Ishikawa (cell line): ENCODE measurements around the gene PKP1.

Experiments used
- CEBPB ChIP-seq: IDR thresholded peaks from 2 replicates; pipeline ENCODE4 v1.6.1; 2012
- CREB1 ChIP-seq: IDR thresholded peaks from 2 replicates; pipeline ENCODE4 v1.6.1; 2012; ENCODE audit warnings: low read depth
- EGR1 ChIP-seq: IDR thresholded peaks from 2 replicates; pipeline ENCODE4 v1.6.1; 2012
- EP300 ChIP-seq: IDR thresholded peaks from 2 replicates; pipeline ENCODE4 v1.6.1; 2012; ENCODE audit warnings: borderline replicate concordance
- FOXM1 ChIP-seq: IDR thresholded peaks from 2 replicates; pipeline ENCODE4 v1.6.1; 2012; ENCODE audit warnings: low read depth, borderline replicate concordance
- NFIC ChIP-seq: IDR thresholded peaks from 2 replicates; pipeline ENCODE4 v1.6.1; 2012
- RAD21 ChIP-seq: IDR thresholded peaks from 2 replicates; pipeline ENCODE4 v1.6.1; 2012; ENCODE audit warnings: low read depth
- TAF1 ChIP-seq: IDR thresholded peaks from 2 replicates; pipeline ENCODE4 v1.6.1; 2012; ENCODE audit warnings: low read depth, mild to moderate bottlenecking
- TCF12 ChIP-seq: IDR thresholded peaks from 2 replicates; pipeline ENCODE4 v1.6.1; 2012; ENCODE audit warnings: low read depth
- TEAD4 ChIP-seq: IDR thresholded peaks from 2 replicates; pipeline ENCODE4 v1.6.1; 2012
- YY1 ChIP-seq: IDR thresholded peaks from 2 replicates; pipeline ENCODE4 v1.6.1; 2012; ENCODE audit warnings: low read depth
- ZBTB7A ChIP-seq: IDR thresholded peaks from 2 replicates; pipeline ENCODE4 v1.6.1; 2012; ENCODE audit warnings: low read depth
- TF ChIP-seq, protein P1 (sequence below): IDR thresholded peaks from 2 replicates; pipeline ENCODE4 v1.6.1; 2012
- TF ChIP-seq, protein P2 (sequence below): IDR thresholded peaks from 2 replicates; pipeline ENCODE4 v1.6.1; 2012
- TF ChIP-seq, protein P3 (sequence below): IDR thresholded peaks from 2 replicates; pipeline ENCODE4 v1.6.1; 2012; ENCODE audit warnings: low read depth, mild to moderate bottlenecking

PKP1 gene

DNA sequence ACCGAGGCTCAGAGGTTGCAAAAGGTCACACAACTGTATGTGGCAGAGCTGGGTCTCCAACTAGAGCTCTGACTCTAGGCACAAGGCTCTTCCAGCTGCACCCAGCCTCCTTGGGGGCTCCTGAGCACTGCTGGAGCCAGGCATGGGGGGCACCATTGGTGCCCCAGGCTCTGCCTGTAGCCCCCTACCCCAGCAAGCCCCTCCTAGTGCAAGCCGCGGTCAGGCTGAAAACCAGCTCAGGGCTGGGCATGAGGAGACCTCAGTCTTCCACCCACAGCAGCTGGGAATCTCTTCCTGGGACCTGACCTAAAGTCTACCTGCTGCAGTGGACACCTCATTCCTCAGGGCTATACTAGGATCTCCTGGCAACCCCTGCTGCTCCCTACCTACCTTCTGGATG is 79.6 kb downstream of the PKP1 start:
- TF ChIP-seq CEBPB, result no peak
- TF ChIP-seq FOXM1, result no peak
- TF ChIP-seq, protein P1, sequence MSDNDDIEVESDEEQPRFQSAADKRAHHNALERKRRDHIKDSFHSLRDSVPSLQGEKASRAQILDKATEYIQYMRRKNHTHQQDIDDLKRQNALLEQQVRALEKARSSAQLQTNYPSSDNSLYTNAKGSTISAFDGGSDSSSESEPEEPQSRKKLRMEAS, result no peak
- no peak for TF ChIP-seq EP300
- TF ChIP-seq, protein P2, sequence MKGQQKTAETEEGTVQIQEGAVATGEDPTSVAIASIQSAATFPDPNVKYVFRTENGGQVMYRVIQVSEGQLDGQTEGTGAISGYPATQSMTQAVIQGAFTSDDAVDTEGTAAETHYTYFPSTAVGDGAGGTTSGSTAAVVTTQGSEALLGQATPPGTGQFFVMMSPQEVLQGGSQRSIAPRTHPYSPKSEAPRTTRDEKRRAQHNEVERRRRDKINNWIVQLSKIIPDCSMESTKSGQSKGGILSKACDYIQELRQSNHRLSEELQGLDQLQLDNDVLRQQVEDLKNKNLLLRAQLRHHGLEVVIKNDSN, result no peak
- no peak for TF ChIP-seq EGR1
- TF ChIP-seq TCF12, result no peak
- no peak for TF ChIP-seq RAD21
- no peak for TF ChIP-seq ZBTB7A

DNA sequence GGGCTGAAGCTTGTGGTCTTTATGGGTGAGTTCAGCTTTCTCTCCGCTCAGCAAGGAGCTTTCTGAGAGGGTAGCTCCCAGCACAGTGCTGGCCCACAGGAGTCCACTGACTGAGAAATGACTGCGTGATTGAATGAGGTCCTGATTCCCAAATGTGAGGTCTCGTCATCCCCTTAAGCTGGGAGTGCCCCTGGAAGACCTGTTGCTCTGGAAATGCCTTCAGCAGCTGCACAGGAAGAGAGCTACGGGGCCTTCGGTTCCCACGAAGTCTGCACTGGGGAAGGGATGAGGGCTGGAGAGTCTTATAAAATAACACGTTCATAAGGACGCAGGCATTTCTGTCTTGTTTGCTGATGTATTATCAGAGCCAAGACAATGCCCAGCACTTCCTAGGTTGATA is 80.2 kb downstream of the PKP1 start:
- TF ChIP-seq TAF1 (no peak), TCF12 (no peak), TEAD4 (no peak), NFIC (no peak), CEBPB (no peak), RAD21 (no peak), EP300 (no peak), YY1 (no peak), ZBTB7A (no peak), EGR1 (no peak), FOXM1 (no peak), CREB1 (no peak)
- TF ChIP-seq, protein P3, sequence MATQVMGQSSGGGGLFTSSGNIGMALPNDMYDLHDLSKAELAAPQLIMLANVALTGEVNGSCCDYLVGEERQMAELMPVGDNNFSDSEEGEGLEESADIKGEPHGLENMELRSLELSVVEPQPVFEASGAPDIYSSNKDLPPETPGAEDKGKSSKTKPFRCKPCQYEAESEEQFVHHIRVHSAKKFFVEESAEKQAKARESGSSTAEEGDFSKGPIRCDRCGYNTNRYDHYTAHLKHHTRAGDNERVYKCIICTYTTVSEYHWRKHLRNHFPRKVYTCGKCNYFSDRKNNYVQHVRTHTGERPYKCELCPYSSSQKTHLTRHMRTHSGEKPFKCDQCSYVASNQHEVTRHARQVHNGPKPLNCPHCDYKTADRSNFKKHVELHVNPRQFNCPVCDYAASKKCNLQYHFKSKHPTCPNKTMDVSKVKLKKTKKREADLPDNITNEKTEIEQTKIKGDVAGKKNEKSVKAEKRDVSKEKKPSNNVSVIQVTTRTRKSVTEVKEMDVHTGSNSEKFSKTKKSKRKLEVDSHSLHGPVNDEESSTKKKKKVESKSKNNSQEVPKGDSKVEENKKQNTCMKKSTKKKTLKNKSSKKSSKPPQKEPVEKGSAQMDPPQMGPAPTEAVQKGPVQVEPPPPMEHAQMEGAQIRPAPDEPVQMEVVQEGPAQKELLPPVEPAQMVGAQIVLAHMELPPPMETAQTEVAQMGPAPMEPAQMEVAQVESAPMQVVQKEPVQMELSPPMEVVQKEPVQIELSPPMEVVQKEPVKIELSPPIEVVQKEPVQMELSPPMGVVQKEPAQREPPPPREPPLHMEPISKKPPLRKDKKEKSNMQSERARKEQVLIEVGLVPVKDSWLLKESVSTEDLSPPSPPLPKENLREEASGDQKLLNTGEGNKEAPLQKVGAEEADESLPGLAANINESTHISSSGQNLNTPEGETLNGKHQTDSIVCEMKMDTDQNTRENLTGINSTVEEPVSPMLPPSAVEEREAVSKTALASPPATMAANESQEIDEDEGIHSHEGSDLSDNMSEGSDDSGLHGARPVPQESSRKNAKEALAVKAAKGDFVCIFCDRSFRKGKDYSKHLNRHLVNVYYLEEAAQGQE, result no peak
- TF ChIP-seq, protein P2, result no peak
- TF ChIP-seq, protein P1, result no peak

DNA sequence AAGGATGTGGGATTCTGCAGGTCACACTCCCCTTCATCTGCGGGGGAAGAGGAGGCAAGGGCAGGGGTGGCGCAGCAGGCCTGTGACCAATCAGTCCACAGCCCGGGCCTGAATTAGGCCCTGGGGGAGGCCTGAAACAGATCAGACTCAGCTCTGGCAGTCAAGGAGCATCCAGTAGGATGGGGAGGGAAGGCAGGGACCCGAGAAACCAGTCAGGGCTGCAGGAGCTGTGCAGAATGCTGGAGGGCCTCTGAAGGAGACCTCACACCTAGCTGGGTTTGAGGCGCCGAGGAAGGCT is 81.5 kb downstream of the PKP1 start:
- TF ChIP-seq ZBTB7A, result no peak
- TF ChIP-seq, protein P1, result no peak
- TF ChIP-seq CEBPB, result no peak
- TF ChIP-seq YY1, result no peak
- no peak for TF ChIP-seq TEAD4
- TF ChIP-seq, protein P2, result no peak
- TF ChIP-seq TAF1, result no peak
- TF ChIP-seq TCF12, result no peak
- no peak for TF ChIP-seq RAD21
- TF ChIP-seq EGR1, result no peak
- no peak for TF ChIP-seq FOXM1
- TF ChIP-seq, protein P3, result no peak

DNA sequence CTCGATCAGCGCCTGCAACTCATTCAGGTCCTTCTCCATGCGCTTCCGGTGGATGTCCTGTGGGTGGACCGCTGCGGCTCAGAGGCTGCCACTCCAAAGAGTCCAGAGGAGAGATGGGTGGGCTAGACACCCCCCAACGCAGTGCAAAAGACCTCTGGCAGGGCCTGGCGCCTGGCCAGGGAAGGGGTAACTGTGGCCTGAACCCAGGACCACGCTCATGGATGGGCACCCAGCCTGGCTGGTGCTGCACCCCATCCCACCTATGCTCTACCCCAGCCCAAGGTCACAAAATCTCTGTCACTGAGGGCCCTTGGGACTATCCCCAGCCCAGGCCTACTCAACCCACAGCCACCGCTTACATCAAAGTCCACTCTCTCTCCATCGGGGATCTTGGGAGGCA is 81.9 kb downstream of the PKP1 start:
- no peak for TF ChIP-seq EP300
- no peak for TF ChIP-seq EGR1
- TF ChIP-seq, protein P3, result no peak
- no peak for TF ChIP-seq TEAD4
- no peak for TF ChIP-seq NFIC
- TF ChIP-seq ZBTB7A, result no peak
- no peak for TF ChIP-seq FOXM1
- TF ChIP-seq CEBPB, result no peak
- no peak for TF ChIP-seq TCF12
- TF ChIP-seq TAF1, result no peak
- no peak for TF ChIP-seq RAD21
- TF ChIP-seq, protein P1, result no peak
- TF ChIP-seq, protein P2, result no peak
- TF ChIP-seq YY1, result no peak
- no peak for TF ChIP-seq CREB1
